SIG-M5 treated with dmso at 0.1 percent for 504 hours (cell line): ENCODE data around the gene P4HTM.

ENCODE experiments used
- DNase-seq: peaks from one replicate; lab custom pipeline; 2025; ENCODE audit not compliant: unreplicated experiment; lab: John Stamatoyannopoulos, UW

P4HTM gene

GRCh38 chr3:48983096-48983495 lies 6.9 kb upstream of the P4HTM start:
- no peak for DNase-seq

GRCh38 chr3:48984663-48985062 lies 5.4 kb upstream of the P4HTM start:
- DNase-seq = no peak

- DNase-seq = no peak
Observed at GRCh38 chr3:48985831-48986376, 4.1 kb upstream of the P4HTM start.

- DNase-seq = no peak
Observed at GRCh38 chr3:48989126-48989795, 780 bp upstream of the P4HTM start.

- DNase-seq = peak; percentile 22
Observed at GRCh38 chr3:48990636-48991469, 812 bp downstream of the P4HTM start.

GRCh38 chr3:48991851-48992545 lies 2.0 kb downstream of the P4HTM start:
- DNase-seq = no peak

- no peak for DNase-seq
Observed at GRCh38 chr3:48993834-48994233, 3.8 kb downstream of the P4HTM start.

GRCh38 chr3:48996640-48997039 lies 6.6 kb downstream of the P4HTM start:
- DNase-seq = no peak

- DNase-seq = no peak
Observed at GRCh38 chr3:48997102-48997635, 7.1 kb downstream of the P4HTM start.

- DNase-seq = no peak
Observed at GRCh38 chr3:48997714-48998637, 7.9 kb downstream of the P4HTM start.

GRCh38 chr3:48999085-48999858 lies 9.2 kb downstream of the P4HTM start:
- DNase-seq = no peak

GRCh38 chr3:49001155-49001554 lies 11.1 kb downstream of the P4HTM start:
- no peak for DNase-seq

- no peak for DNase-seq
Observed at GRCh38 chr3:49004352-49005302, 14.6 kb downstream of the P4HTM start.

- no peak for DNase-seq
Observed at GRCh38 chr3:49005303-49005680, 15.3 kb downstream of the P4HTM start.

- no peak for DNase-seq
Observed at GRCh38 chr3:49005998-49006397, 16.0 kb downstream of the P4HTM start.

GRCh38 chr3:49006408-49007067 lies 16.5 kb downstream of the P4HTM start:
- no peak for DNase-seq

- peak; percentile 98 for DNase-seq
Observed at GRCh38 chr3:49007068-49007770, 17.2 kb downstream of the P4HTM start, which contains the start of gene WDR6. TSS of gene WDR6 (plus strand) at chr3:49007391. CDS start at chr3:49007432, 41 bp downstream.
